ENCODE measurements around the gene ANKRD13C.

Gene ANKRD13C

DNA sequence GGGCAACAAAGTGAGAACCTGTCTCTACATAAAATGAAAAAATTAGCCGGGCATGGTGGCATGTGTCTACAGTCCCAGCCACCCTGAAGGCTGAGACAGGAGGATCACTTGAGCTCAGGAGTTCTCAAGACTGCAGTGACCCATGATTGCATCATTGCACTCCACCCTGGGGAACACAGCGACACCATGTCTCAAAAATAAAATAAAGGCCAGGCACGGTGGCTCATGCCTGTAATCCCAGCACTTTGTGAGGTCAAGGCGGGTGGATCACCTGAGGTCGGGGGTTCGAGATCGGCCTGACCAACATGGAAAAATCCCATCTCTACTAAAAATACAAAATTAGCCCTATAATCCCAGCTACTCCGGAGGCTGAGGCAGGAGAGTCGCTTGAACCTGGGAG, 20.1 kb downstream of the ANKRD13C start:
- no peak overlapping the region for H3K9ac ChIP-seq (ENCODE audit: low read length)
- no peaks in the 10 kb centered on the region for H3K4me1 ChIP-seq (ENCODE audit: low read length)
- H3K79me2 ChIP-seq (ENCODE audit: low read length) = no peaks in the 10 kb centered on the region
- TF ChIP-seq, protein P1, sequence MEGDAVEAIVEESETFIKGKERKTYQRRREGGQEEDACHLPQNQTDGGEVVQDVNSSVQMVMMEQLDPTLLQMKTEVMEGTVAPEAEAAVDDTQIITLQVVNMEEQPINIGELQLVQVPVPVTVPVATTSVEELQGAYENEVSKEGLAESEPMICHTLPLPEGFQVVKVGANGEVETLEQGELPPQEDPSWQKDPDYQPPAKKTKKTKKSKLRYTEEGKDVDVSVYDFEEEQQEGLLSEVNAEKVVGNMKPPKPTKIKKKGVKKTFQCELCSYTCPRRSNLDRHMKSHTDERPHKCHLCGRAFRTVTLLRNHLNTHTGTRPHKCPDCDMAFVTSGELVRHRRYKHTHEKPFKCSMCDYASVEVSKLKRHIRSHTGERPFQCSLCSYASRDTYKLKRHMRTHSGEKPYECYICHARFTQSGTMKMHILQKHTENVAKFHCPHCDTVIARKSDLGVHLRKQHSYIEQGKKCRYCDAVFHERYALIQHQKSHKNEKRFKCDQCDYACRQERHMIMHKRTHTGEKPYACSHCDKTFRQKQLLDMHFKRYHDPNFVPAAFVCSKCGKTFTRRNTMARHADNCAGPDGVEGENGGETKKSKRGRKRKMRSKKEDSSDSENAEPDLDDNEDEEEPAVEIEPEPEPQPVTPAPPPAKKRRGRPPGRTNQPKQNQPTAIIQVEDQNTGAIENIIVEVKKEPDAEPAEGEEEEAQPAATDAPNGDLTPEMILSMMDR (IDR thresholded peaks at IDR 0.05; ENCODE audit: low read depth, low read length) = no peak
- no peak for TF ChIP-seq EZH2phosphoT487 (IDR thresholded peaks at IDR 0.05; ENCODE audit: low read depth)
- no peak overlapping the region for H3K4me3 ChIP-seq (ENCODE audit: low read length)
- H4K20me1 ChIP-seq (ENCODE audit: insufficient read depth, low read length) = no peaks in the 10 kb centered on the region
- no peaks in the 10 kb centered on the region for H3K36me3 ChIP-seq (replicated peaks; ENCODE audit: low read depth, low read length)
- H3K27me3 ChIP-seq (ENCODE audit: low read depth, low read length) = no peaks in the 10 kb centered on the region
- no peak overlapping the region for H3K4me2 ChIP-seq (ENCODE audit: low read length)
- no peaks in the 10 kb centered on the region for H3K9me3 ChIP-seq (ENCODE audit: insufficient read depth, low read length)
- no peak overlapping the region for H2AFZ ChIP-seq (ENCODE audit: low read depth, low read length)
- H3K27ac ChIP-seq (ENCODE audit: low read length) = no peak overlapping the region

DNA sequence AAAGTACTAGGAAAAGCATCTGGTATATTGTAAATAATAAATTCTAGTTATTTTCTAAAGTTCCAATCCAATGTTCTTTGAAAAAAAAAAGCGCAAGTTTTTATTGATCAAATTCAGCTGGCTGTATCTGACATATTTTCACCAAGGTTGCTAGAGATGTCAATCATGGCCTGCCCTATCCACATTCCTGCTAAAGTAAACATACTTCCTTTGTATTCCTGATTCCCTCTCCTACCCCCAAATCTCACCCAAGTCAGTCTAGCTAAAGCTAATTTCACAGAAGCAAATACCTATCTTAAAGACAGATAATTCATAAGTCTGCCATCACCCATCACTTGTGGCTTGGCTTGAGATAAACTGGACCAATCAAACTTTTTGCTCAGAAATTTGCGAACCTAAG, 21.3 kb downstream of the ANKRD13C start:
- no peaks in the 10 kb centered on the region for H3K79me2 ChIP-seq (ENCODE audit: low read length)
- H3K36me3 ChIP-seq (replicated peaks; ENCODE audit: low read depth, low read length) = no peaks in the 10 kb centered on the region
- no peaks in the 10 kb centered on the region for H3K9me3 ChIP-seq (ENCODE audit: insufficient read depth, low read length)
- no peak overlapping the region for H3K9ac ChIP-seq (ENCODE audit: low read length)
- H3K27me3 ChIP-seq (ENCODE audit: low read depth, low read length) = no peaks in the 10 kb centered on the region
- no peak overlapping the region for H2AFZ ChIP-seq (ENCODE audit: low read depth, low read length)
- no peak overlapping the region for H3K27ac ChIP-seq (ENCODE audit: low read length)
- H3K4me3 ChIP-seq (ENCODE audit: low read length) = no peak overlapping the region
- H3K4me2 ChIP-seq (ENCODE audit: low read length) = no peak overlapping the region
- H4K20me1 ChIP-seq (ENCODE audit: insufficient read depth, low read length) = no peaks in the 10 kb centered on the region
- TF ChIP-seq, protein P1 (IDR thresholded peaks at IDR 0.05; ENCODE audit: low read depth, low read length) = no peak
- no peak for TF ChIP-seq EZH2phosphoT487 (IDR thresholded peaks at IDR 0.05; ENCODE audit: low read depth)
- H3K4me1 ChIP-seq (ENCODE audit: low read length) = no peaks in the 10 kb centered on the region

GRCh38 chr1:70331962-70332361, 22.6 kb downstream of the ANKRD13C start:
- Histone ChIP-seq H3K27ac (ENCODE audit: low read length) (no peak overlapping the region), H4K20me1 (ENCODE audit: insufficient read depth, low read length) (no peaks in the 10 kb centered on the region), H3K79me2 (ENCODE audit: low read length) (no peaks in the 10 kb centered on the region), H3K36me3 (replicated peaks; ENCODE audit: low read depth, low read length) (no peaks in the 10 kb centered on the region), H3K4me1 (ENCODE audit: low read length) (no peaks in the 10 kb centered on the region), H3K9ac (ENCODE audit: low read length) (no peak overlapping the region), H3K4me2 (ENCODE audit: low read length) (no peak overlapping the region), H3K27me3 (ENCODE audit: low read depth, low read length) (no peaks in the 10 kb centered on the region), H3K9me3 (ENCODE audit: insufficient read depth, low read length) (no peaks in the 10 kb centered on the region), H3K4me3 (ENCODE audit: low read length) (no peak overlapping the region), H2AFZ (ENCODE audit: low read depth, low read length) (no peak overlapping the region)
- no peak for TF ChIP-seq EZH2phosphoT487 (IDR thresholded peaks at IDR 0.05; ENCODE audit: low read depth)
- TF ChIP-seq, protein P1 (IDR thresholded peaks at IDR 0.05; ENCODE audit: low read depth, low read length) = no peak

DNA sequence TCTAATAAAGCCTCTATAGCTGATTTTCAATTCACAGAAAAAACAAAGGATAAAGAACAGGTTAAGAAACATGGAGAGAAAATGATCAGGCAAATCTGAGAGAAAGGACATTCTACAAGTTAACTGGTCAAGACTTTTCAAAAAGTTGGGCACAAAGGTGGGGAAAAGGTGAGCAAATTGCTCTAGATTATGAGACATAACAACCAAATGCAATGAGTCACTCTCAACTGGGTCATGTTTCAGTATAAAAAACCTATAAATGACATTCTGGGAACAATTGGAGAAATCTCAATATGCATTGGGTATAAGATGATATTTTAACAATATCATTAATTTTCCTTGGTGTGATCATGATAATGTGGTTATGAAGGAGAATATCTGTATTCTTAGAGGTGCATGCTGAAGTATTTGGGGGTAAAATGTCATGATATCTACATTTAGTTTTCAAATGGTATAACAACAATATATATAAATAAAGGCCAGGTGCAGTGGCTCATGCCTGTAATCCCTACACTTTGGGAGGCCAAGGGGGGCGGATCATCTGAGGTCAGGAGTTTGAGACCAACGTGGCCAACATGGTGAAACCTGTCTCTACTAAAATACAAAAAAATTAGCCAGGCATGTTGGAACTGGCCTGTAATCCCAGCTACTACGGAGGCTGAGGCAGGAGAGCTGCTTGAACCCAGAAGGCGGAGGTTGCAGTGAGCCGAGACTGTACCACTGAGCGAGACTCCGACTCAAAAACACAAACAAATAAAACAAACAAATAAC, 27.0 kb downstream of the ANKRD13C start:
- Histone ChIP-seq H4K20me1 (ENCODE audit: insufficient read depth, low read length) (no peaks in the 10 kb centered on the region), H3K27ac (ENCODE audit: low read length) (no peak overlapping the region), H3K4me1 (ENCODE audit: low read length) (no peaks in the 10 kb centered on the region), H3K27me3 (ENCODE audit: low read depth, low read length) (no peaks in the 10 kb centered on the region), H3K4me3 (ENCODE audit: low read length) (no peak overlapping the region), H3K79me2 (ENCODE audit: low read length) (no peaks in the 10 kb centered on the region), H3K9ac (ENCODE audit: low read length) (no peak overlapping the region), H2AFZ (ENCODE audit: low read depth, low read length) (no peak overlapping the region), H3K36me3 (replicated peaks; ENCODE audit: low read depth, low read length) (no peaks in the 10 kb centered on the region), H3K4me2 (ENCODE audit: low read length) (no peak overlapping the region), H3K9me3 (ENCODE audit: insufficient read depth, low read length) (no peaks in the 10 kb centered on the region)
- TF ChIP-seq, protein P1 (IDR thresholded peaks at IDR 0.05; ENCODE audit: low read depth, low read length) = no peak
- TF ChIP-seq EZH2phosphoT487 (IDR thresholded peaks at IDR 0.05; ENCODE audit: low read depth) = no peak
